WI38 (cell line): ENCODE results near the gene ZBED1.
"Not testable (repeated sequence)": the region's sequence is repeated elsewhere in the genome, so short reads cannot be mapped to it uniquely, and the experiment has no call there.

Experiments
- H3K4me3 ChIP-seq: 2 replicates; pipeline ENCODE4 v1.5.1; 2011; ENCODE audit warnings: low read depth, mild to moderate bottlenecking, control low read depth, low read length
- CTCF ChIP-seq: IDR thresholded peaks from 2 replicates; pipeline ENCODE4 v1.5.1; 2012; ENCODE audit warnings: low read depth, mild to moderate bottlenecking, control low read depth, low read length

Gene ZBED1

GRCh38 chrX:2484721-2485648, 15.8 kb downstream of the ZBED1 start:
- no peak for TF ChIP-seq CTCF
- H3K4me3 ChIP-seq, result peak overlapping the region; percentile 41

GRCh38 chrX:2484256-2484655, 16.5 kb downstream of the ZBED1 start:
- peak overlapping the region; percentile 41 for H3K4me3 ChIP-seq
- no peak for TF ChIP-seq CTCF

DNA sequence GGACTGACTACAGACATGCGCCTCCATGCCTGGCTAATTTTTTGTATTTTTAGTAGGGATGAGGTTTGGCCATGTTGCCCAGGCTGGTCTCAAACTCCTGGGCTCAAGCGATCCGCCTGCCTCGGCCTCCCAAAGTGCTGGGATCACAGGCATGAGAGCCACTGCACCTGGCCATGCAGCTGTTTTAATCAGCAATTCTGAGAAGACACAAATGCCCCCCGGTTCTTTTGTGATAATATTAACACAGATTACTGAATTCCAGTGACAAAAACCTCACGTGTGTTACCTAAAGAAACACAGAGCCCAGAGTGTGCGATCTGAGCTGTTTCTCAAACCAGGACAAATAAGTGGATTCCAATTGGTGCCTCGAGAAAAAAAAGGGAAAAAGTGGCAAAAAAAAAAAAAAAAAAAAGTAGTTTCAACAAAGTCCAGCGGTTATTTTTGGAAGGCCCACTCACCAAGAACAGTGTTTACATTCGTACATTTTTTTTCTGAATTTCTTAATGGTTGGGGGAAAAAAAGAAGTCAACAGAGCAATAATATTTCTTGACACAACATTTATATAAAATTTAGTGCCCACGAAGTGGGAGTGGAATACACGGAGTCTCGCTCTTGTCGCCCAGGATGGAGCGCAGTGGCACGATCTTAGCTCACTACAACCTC, 17.2 kb downstream of the ZBED1 start:
- TF ChIP-seq CTCF, result no peak
- H3K4me3 ChIP-seq, result no peak overlapping the region

- H3K4me3 ChIP-seq, result not testable (repeated sequence)
Measured at GRCh38 chrX:2481597-2481996, 19.2 kb downstream of the ZBED1 start.

GRCh38 chrX:2479982-2480381, 20.8 kb downstream of the ZBED1 start:
- not testable (repeated sequence) for H3K4me3 ChIP-seq

DNA sequence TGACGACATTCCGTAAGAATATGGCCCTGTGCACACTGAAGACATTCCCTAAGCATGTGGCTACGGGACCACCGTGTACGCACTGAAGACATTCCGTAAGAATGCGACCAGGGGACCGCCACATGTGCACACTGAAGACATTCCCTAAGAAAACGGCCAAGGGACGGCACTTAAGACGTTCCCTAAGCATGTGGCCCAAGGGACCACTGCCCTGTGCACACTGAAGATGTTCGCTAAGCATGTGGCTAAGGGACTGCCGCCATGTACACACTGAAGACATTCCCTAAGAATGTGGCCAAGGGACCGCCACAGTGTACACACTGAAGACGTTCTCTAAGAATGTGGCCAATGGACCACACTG, 21.4 kb downstream of the ZBED1 start:
- no peak for TF ChIP-seq CTCF

GRCh38 chrX:2478546-2479419, 22.0 kb downstream of the ZBED1 start:
- no peak for TF ChIP-seq CTCF
- no peak overlapping the region for H3K4me3 ChIP-seq

More for the DNA sequence above, 21.4 kb downstream of the ZBED1 start:
- no peak overlapping the region for H3K4me3 ChIP-seq

- H3K4me3 ChIP-seq, result not testable (repeated sequence)
Measured at GRCh38 chrX:2477313-2477712, 23.5 kb downstream of the ZBED1 start.
